ENCODE data around the gene RABGAP1L.

- TF ChIP-seq YY1 (IDR thresholded peaks at IDR 0.05; ENCODE audit: insufficient read depth, insufficient read length) (no peak), ZNF274 (IDR thresholded peaks at IDR 0.05; ENCODE audit: low read depth, low read length) (no peak)
These were observed 632.5 kb downstream of the RABGAP1L start for GRCh38 chr1:174791863-174792262.

Measured in NT2/D1 (cell line).